GM23338 (cell line): ENCODE data around the gene IL13. TPM values are rescaled to one million over a fixed set of nuclear protein-coding genes. Genes with fewer than 3 reads are reported as not detected.

Experiments
- ATAC-seq: fragments of 200-7000 bp; cut with Tn5 transposase; 3 replicates; pipeline ENCODE4 v1.9.1; 2020
- DNase-seq: peaks from one replicate; pipeline ENCODE4 v3.0.0-alpha.2; 2015; ENCODE audit warnings: low spot score
- H2AFZ ChIP-seq: fragments of 200-600 bp; sonication (generic); 2 replicates; pipeline ENCODE4 v1.8.0; 2016; ENCODE audit warnings: antibody characterized with exemption, mild to moderate bottlenecking, moderate library complexity
- H3F3A ChIP-seq: fragments of 200-600 bp; sonication (generic); replicated peaks from 2 replicates; pipeline ENCODE4 v1.8.0; 2017; ENCODE audit warnings: antibody characterized with exemption, mixed run types, low read depth
- H3K27ac ChIP-seq: fragments of 200-600 bp; sonication (generic); 2 replicates; pipeline ENCODE4 v1.6.1; 2016; ENCODE audit warnings: low read depth
- H3K27me3 ChIP-seq: fragments of 200-600 bp; sonication (generic); 2 replicates; pipeline ENCODE4 v1.8.0; 2016; ENCODE audit warnings: mild to moderate bottlenecking, mixed run types, moderate library complexity; ENCODE audit not compliant: insufficient read depth
- H3K36me3 ChIP-seq: fragments of 200-600 bp; sonication (generic); 2 replicates; pipeline ENCODE4 v1.8.0; 2016; ENCODE audit warnings: mild to moderate bottlenecking; ENCODE audit not compliant: insufficient read depth
- H3K4me1 ChIP-seq: fragments of 200-600 bp; sonication (generic); 2 replicates; pipeline ENCODE4 v1.8.0; 2016; ENCODE audit warnings: mild to moderate bottlenecking, moderate library complexity; ENCODE audit not compliant: insufficient read depth
- H3K4me2 ChIP-seq: fragments of 200-600 bp; sonication (generic); 2 replicates; pipeline ENCODE4 v1.7.1; 2017; ENCODE audit warnings: mixed run types
- H3K4me3 ChIP-seq: fragments of 200-600 bp; sonication (generic); 2 replicates; pipeline ENCODE4 v1.6.1; 2016; ENCODE audit warnings: mixed run types
- H3K79me2 ChIP-seq: fragments of 200-600 bp; sonication (generic); replicated peaks from 2 replicates; pipeline ENCODE4 v1.8.0; 2017; ENCODE audit warnings: mild to moderate bottlenecking; ENCODE audit not compliant: insufficient read depth
- H3K9me2 ChIP-seq: fragments of 200-600 bp; sonication (generic); 2 replicates; pipeline ENCODE4 v1.8.0; 2017; ENCODE audit not compliant: insufficient read depth
- H4K20me1 ChIP-seq: fragments of 200-600 bp; sonication (generic); replicated peaks from 2 replicates; pipeline ENCODE4 v1.8.0; 2017; ENCODE audit warnings: mild to moderate bottlenecking; ENCODE audit not compliant: insufficient read depth
- H3K27ac Mint-ChIP-seq: 2 replicates; pipeline ENCODE4 v1.8.0; 2020; ENCODE audit warnings: inconsistent platforms, mild to moderate bottlenecking, moderate library complexity, mixed read lengths
- H3K27me3 Mint-ChIP-seq: 3 replicates; pipeline ENCODE4 v1.8.0; 2022; ENCODE audit warnings: low read depth, mild to moderate bottlenecking, moderate library complexity, mixed read lengths, inconsistent platforms; ENCODE audit not compliant: insufficient read depth, poor library complexity
- H3K36me3 Mint-ChIP-seq: 3 replicates; pipeline ENCODE4 v1.8.0; 2021; ENCODE audit warnings: low read depth, mild to moderate bottlenecking, inconsistent platforms, moderate library complexity, mixed read lengths
- H3K4me1 Mint-ChIP-seq: 3 replicates; pipeline ENCODE4 v1.8.0; 2020; ENCODE audit warnings: mild to moderate bottlenecking, inconsistent platforms, mixed read lengths
- H3K4me3 Mint-ChIP-seq: 3 replicates; pipeline ENCODE4 v1.8.0; 2021; ENCODE audit warnings: moderate library complexity, mild to moderate bottlenecking, inconsistent platforms, mixed read lengths
- H3K9me3 Mint-ChIP-seq: 3 replicates; pipeline ENCODE4 v1.8.0; 2020; ENCODE audit warnings: moderate library complexity, mild to moderate bottlenecking, inconsistent platforms, mixed read lengths
- CTCF ChIP-seq, 2 experiments: fragments of 200-600 bp in 1 of 2; sonication (generic) in 1 of 2; conservative IDR thresholded peaks; 2 replicates each; pipeline versions ENCODE4 v1.5.1 to v1.6.1; 2016 to 2017; ENCODE audit warnings: antibody characterized with exemption in 2 of 2, low read depth in 2 of 2, mild to moderate bottlenecking in 2 of 2, moderate library complexity in 1 of 2
- ETS1 ChIP-seq: IDR thresholded peaks from 2 replicates; pipeline ENCODE4 v1.6.1; 2016; ENCODE audit warnings: antibody characterized with exemption
- EZH2phosphoT487 ChIP-seq: fragments of 200-600 bp; sonication (generic); IDR thresholded peaks from one replicate; pipeline ENCODE4 v1.8.1; 2018; ENCODE audit warnings: antibody characterized with exemption; ENCODE audit not compliant: unreplicated experiment
- JUNB ChIP-seq: IDR thresholded peaks from one replicate; pipeline ENCODE4 v1.6.1; 2016; ENCODE audit warnings: antibody characterized with exemption; ENCODE audit not compliant: unreplicated experiment
- NANOG ChIP-seq: IDR thresholded peaks from 2 replicates; pipeline ENCODE4 v1.6.1; 2016; ENCODE audit warnings: antibody characterized with exemption, borderline replicate concordance
- ZNF462 ChIP-seq: fragments of 250-450 bp; sonication (Bioruptor Pico); IDR thresholded peaks from 2 replicates; pipeline ENCODE4 v1.5.0; 2020; ENCODE audit warnings: mild to moderate bottlenecking, moderate library complexity
- polyA plus RNA-seq: library from polyadenylated mRNA; unstranded; fragments of >200 nt; fragmentation: Nextera tagmentation; extraction: Ambion mirVana; gene quantifications from 2 replicates; pipeline ENCODE4 v1.2.1, GENCODE V29; 2016
- total RNA-seq: library from RNA; depleted of rRNA; stranded (reverse); fragments of >200 nt; shearing (Covaris generic); gene quantifications from 2 replicates; pipeline ENCODE4 v1.2.3, GENCODE V29; 2014

The IL13 gene
- total and polyA plus RNA-seq, 2 experiments from 2014 or later, result not detected

- Histone ChIP-seq H3F3A (no peaks in the 10 kb centered on the region), H3K4me3 (no peak overlapping the region), H3K79me2 (no peaks in the 10 kb centered on the region), H3K27me3 (no peaks in the 10 kb centered on the region), H3K36me3 (no peaks in the 10 kb centered on the region), H2AFZ (no peak overlapping the region), H3K27ac (no peak overlapping the region), H3K4me2 (no peak overlapping the region), H3K4me1 (no peaks in the 10 kb centered on the region), H4K20me1 (no peaks in the 10 kb centered on the region), H3K9me2 (peaks cover 2% of the 10 kb centered on the region; the same call in 1 of the 2 replicates)
- DNase-seq, result no peak
- H3K36me3 Mint-ChIP-seq, result no peaks in the 10 kb centered on the region; the same call in 2 of the 3 replicates
- peak overlapping the region; percentile 17; the same call in 1 of the 2 replicates for H3K27ac Mint-ChIP-seq
- ATAC-seq, result no peak
- H3K27me3 Mint-ChIP-seq, result peaks cover 17% of the 10 kb centered on the region
- no peak overlapping the region for H3K4me3 Mint-ChIP-seq
- TF ChIP-seq EZH2phosphoT487 (no peak), CTCF (conservative IDR thresholded peaks at IDR 0.05; ENCODE audit: low read depth in 2 of 2) (no peak), ZNF462 (CRISPR knock-in tag) (no peak), NANOG (no peak), JUNB (no peak), ETS1 (no peak)
- H3K4me1 Mint-ChIP-seq, result peaks cover 7% of the 10 kb centered on the region; the same call in 2 of the 3 replicates
- no peaks in the 10 kb centered on the region; the same call in 2 of the 3 replicates for H3K9me3 Mint-ChIP-seq
Measured at GRCh38 chr5:132669455-132669820, 11.5 kb downstream of the IL13 start.
